ENCODE data around the gene MMP20.

Gene MMP20

DNA sequence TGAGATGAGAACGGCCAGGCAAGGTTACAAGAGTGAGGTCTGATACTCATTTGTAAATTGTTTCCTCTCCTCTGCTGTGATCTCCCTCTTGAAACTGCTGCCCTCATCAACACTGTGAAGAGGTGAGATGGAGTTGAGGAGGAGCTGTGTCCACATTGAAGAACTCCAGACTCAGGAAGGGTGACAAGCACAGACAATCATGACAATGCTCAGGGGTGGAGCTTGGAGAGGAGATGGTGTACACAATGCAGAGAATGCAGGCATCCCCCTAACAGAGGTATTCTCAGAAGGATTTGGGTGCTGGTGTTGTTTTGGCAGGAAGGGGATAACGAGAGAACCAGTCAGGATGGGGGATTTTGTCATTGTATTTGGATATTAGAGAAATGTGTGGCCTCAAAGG is 73.1 kb downstream of the MMP20 start:
- ATAC-seq, result no peak

- no peak for ATAC-seq
These were observed 73.9 kb downstream of the MMP20 start for GRCh38 chr11:102551169-102551781.

GRCh38 chr11:102546923-102547471 is 78.1 kb downstream of the MMP20 start:
- peak; percentile 55 to 57 for ATAC-seq

- peak; percentile 33 to 34 for ATAC-seq
These were observed 78.7 kb downstream of the MMP20 start for GRCh38 chr11:102546427-102546826.

DNA sequence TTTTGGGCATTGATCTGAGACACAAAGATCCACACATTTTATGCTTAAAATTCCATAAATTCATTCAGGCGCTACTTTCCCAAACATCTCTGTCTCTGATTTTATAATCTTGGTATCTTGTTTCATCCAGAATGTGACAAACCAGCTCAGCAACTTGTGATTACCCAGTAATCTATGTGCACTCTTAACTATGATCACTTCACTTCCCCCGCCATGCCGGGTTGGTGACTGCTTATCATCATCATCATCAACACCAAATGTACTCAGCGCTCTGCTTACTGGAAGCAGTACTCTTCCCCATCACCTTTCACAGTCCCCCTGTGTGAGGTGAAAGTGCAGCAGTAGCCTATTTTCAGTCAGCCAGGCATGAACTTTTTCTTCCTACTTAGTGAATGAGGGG is 79.4 kb downstream of the MMP20 start:
- ATAC-seq, result no peak

DNA sequence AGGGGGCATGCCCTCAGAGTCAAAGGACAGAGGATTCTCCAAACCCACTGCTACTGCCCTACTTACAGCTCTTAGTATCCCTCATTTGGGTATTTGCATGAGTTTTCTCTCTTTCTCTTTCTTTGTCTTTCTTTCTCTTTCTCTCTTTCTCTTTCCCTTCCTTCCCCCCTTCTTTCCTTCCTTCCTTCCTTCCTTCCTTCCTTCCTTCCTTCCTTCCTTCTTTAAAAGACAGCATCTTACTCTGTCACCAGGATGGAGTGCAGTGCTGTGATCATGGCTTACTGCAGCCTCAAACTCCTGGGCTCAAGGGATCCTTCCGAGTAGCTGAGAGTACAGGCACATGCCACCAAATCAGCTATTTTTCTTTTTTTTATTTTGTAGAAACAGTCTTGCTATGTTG is 80.5 kb downstream of the MMP20 start:
- no peak for ATAC-seq

DNA sequence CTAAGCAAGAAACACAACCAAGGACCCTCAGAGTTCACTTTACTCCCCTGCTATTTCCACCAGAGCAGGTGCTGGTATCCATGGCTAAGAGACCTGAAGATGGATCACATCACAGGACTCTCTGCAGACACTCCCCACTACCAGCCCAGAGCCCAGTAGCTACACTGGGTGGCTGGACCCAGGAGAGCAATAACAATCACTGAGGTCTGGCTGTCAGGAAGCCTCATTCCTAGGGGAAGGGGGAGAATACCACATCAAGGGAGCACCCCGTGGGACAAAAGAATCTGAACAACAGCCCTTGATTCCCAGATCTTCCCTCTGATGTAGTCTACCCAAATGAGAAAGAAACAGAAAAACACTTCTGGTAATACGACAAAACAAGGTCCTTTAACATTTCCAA is 85.6 kb downstream of the MMP20 start:
- no peak for ATAC-seq

GRCh38 chr11:102538932-102539331 is 86.2 kb downstream of the MMP20 start:
- ATAC-seq, result no peak

DNA sequence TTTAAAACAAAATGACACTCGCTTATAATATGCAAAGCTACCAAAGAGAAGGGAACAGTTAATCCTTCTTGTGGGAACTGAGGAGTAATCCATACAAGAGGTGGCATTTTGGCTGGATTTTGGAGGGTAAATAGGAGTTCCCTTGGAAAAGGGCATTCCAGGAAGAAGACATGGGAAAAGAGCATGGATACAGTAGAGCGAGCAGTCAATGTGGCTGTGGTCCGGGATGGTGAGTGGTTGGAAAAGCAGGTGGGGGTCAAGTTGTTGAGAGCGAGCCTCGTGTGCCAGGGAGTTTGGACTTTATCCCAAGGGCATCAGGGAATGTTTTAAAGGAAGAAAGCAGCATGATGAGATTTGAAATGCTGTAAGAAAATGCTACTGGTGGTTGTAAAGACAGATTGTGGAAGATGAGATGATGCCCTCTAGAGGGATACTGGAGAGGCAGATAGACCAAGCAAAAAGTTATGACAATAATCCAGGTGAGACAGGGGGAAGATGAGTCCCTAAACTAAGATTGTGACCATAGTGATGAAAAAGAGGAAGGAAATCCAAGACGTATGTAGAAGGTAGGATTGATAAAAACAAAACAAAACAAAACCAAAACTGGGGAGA is 90.8 kb downstream of the MMP20 start:
- ATAC-seq, result no peak

- ATAC-seq, result no peak
These were observed 94.6 kb downstream of the MMP20 start, which contains the start of gene MMP7 for GRCh38 chr11:102530558-102530957. TSS of gene MMP7 (minus strand) at chr11:102530747. CDS start at chr11:102530700, 47 bp downstream.

- ATAC-seq, result no peak
These were observed 96.5 kb downstream of the MMP20 start for GRCh38 chr11:102528618-102529017.

- no peak for ATAC-seq
These were observed 97.4 kb downstream of the MMP20 start for GRCh38 chr11:102527684-102528083.

DNA sequence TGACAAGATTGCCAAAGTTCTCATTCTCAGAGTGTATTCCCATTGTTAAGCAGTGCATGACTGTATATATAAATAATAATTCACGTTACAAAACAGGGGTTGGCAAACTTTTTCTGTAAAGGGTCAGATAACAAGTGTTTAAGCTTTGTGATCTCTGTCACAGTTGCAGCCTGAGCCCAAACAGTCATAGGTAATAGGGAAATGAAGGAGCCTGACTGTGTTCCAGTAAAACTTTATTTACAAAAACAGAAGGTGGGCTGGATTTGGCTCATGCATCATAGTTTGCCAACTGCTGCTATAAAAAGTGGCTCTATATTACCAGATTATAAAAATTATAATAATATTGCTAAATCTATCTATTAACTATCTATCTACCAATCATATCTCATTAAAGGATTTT is 98.1 kb downstream of the MMP20 start:
- no peak for ATAC-seq
